Spinal cord (tissue), 10 donors: Measurements from ENCODE around the gene ASCL1. TPM values are rescaled to one million over a fixed set of nuclear protein-coding genes. Genes with fewer than 3 reads are reported as not detected.

Experiments
- DNase-seq, 6 donors: peaks; one replicate each; pipeline versions ENCODE4 v3.0.0 to v3.0.0-alpha.2; 2013 to 2015; ENCODE audit warnings: low spot score in 6 of 6, low read depth in 4 of 6
- H3K27ac ChIP-seq: one replicate; pipeline ENCODE4 v1.5.1; 2013; ENCODE audit warnings: low read depth, low read length, control low read depth
- H3K27me3 ChIP-seq: one replicate; pipeline ENCODE4 v1.6.1; 2013; ENCODE audit warnings: low read length; ENCODE audit not compliant: control insufficient read depth, insufficient read depth
- H3K36me3 ChIP-seq: one replicate; pipeline ENCODE4 v1.6.1; 2013; ENCODE audit warnings: low read length; ENCODE audit not compliant: control insufficient read depth, insufficient read depth
- H3K4me1 ChIP-seq: one replicate; pipeline ENCODE4 v1.6.1; 2013; ENCODE audit warnings: low read length; ENCODE audit not compliant: control insufficient read depth, insufficient read depth
- H3K4me3 ChIP-seq: one replicate; pipeline ENCODE4 v1.5.1; 2013; ENCODE audit warnings: low read depth, low read length, control low read depth
- H3K9me3 ChIP-seq: one replicate; pipeline ENCODE4 v1.6.1; 2013; ENCODE audit warnings: low read length; ENCODE audit not compliant: control insufficient read depth, insufficient read depth
- WGBS: methylation state at CpG from one replicate; pipeline ENCODE4 v1.1.5; 2013; ENCODE audit warnings: missing lambda C conversion rate; ENCODE audit not compliant: insufficient coverage; 5-methylcytosine and 5-hydroxymethylcytosine counted together
- polyA plus RNA-seq, 2 donors: library from polyadenylated mRNA; unstranded; fragments of 120-200 nt; gene quantifications; one replicate each; pipeline ENCODE4 v1.2.1, GENCODE V29; 2013; ENCODE audit not compliant: insufficient read length in 2 of 2
- total RNA-seq, 2 donors: library from RNA; depleted of rRNA in 1 of 2; stranded (reverse); fragments of 120-200 nt in 1 of 2; fragments of >200 nt in 1 of 2; gene quantifications; one replicate each; pipeline versions ENCODE4 v1.2.3 to v1.2.4, GENCODE V29; 2013 to 2014
- donor health status: healthy.

ASCL1 gene
- total and polyA plus RNA-seq, 4 donors = 7.6 to 46.1 (median 23.7) TPM

- Histone ChIP-seq H3K27ac (no peak overlapping the region), H3K4me1 (peaks cover 10% of the 10 kb centered on the region), H3K36me3 (no peaks in the 10 kb centered on the region), H3K9me3 (no peaks in the 10 kb centered on the region), H3K27me3 (no peaks in the 10 kb centered on the region), H3K4me3 (no peak overlapping the region)
- 33% methylated on average over 1 of the region's 4 CpGs for WGBS
- DNase-seq = no peak
These were observed 13.3 kb downstream of the ASCL1 start for GRCh38 chr12:102970780-102971179.

GRCh38 chr12:102971227-102971626 lies 13.8 kb downstream of the ASCL1 start:
- WGBS = no CpG with 5 or more reads among the region's 3 CpGs
- no peak for DNase-seq
- H3K4me3 ChIP-seq = no peak overlapping the region
- H3K4me1 ChIP-seq = peaks cover 6% of the 10 kb centered on the region
- no peaks in the 10 kb centered on the region for H3K9me3 ChIP-seq
- H3K36me3 ChIP-seq = no peaks in the 10 kb centered on the region
- no peak overlapping the region for H3K27ac ChIP-seq
- no peaks in the 10 kb centered on the region for H3K27me3 ChIP-seq

DNA sequence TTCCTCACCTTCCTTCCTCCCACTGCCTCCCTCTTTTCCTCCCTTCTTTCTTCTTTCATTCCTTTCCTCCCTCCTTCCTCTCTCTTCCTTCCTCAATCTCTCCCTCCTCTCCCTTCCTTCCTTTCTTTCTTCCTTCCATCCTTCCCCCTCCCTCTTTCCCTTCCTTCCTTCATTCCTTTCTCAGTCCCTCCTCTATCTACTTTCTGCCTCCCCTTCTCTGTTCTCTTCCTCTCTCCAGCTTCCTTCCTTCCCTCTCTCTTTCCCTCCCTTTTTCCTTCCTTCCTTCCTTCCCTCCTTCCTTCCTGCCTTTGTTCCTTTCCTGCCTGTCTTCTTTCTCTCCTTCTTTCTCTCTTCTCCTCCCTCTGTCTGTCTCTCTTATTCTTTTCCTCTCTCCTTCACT lies 16.1 kb downstream of the ASCL1 start:
- Histone ChIP-seq H3K4me3 (no peak overlapping the region), H3K36me3 (no peaks in the 10 kb centered on the region), H3K27me3 (no peaks in the 10 kb centered on the region), H3K27ac (no peak overlapping the region), H3K4me1 (peaks cover 5% of the 10 kb centered on the region), H3K9me3 (no peaks in the 10 kb centered on the region)
- no peak for DNase-seq

- Histone ChIP-seq H3K27ac (no peak overlapping the region), H3K4me3 (no peak overlapping the region), H3K36me3 (no peaks in the 10 kb centered on the region), H3K9me3 (no peaks in the 10 kb centered on the region), H3K27me3 (no peaks in the 10 kb centered on the region), H3K4me1 (peaks cover 5% of the 10 kb centered on the region)
- 0% methylated on average over 1 of the region's 5 CpGs for WGBS
- DNase-seq = peak in 1 of 6 donors; percentile 45
These were observed 19.3 kb downstream of the ASCL1 start for GRCh38 chr12:102976609-102977280.

GRCh38 chr12:102977945-102978706 lies 20.7 kb downstream of the ASCL1 start:
- Histone ChIP-seq H3K4me1 (peaks cover 5% of the 10 kb centered on the region), H3K27me3 (no peaks in the 10 kb centered on the region), H3K4me3 (no peak overlapping the region), H3K9me3 (no peaks in the 10 kb centered on the region), H3K36me3 (no peaks in the 10 kb centered on the region), H3K27ac (no peak overlapping the region)
- DNase-seq = peak in 2 of 6 donors; percentile 48 to 81
- WGBS = 41% methylated on average over 3 of the region's 16 CpGs

DNA sequence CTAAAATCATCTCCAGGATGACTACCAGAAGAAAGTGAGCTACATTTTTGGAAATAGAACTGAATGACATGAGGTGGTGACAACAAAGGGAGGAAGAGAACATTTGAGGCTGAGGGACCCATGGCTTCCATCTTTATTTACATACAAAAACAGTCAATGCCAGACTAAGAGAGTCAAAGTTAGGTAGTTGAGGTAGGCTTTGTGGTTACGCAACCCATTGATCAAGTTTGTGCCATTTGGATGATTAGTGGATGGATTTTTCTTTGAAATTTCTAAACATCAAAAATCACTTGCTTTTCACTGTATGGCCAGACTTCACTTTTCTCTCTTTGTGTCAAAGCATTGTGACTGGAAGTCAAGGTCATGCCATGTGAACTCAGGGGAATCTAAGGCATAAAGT lies 22.9 kb downstream of the ASCL1 start:
- DNase-seq = no peak
- H3K9me3 ChIP-seq = no peaks in the 10 kb centered on the region
- H3K27me3 ChIP-seq = no peaks in the 10 kb centered on the region
- no peak overlapping the region for H3K27ac ChIP-seq
- no peak overlapping the region for H3K4me3 ChIP-seq
- no CpG with 5 or more reads among the region's 1 CpG for WGBS
- peaks cover 5% of the 10 kb centered on the region for H3K4me1 ChIP-seq
- no peaks in the 10 kb centered on the region for H3K36me3 ChIP-seq

DNA sequence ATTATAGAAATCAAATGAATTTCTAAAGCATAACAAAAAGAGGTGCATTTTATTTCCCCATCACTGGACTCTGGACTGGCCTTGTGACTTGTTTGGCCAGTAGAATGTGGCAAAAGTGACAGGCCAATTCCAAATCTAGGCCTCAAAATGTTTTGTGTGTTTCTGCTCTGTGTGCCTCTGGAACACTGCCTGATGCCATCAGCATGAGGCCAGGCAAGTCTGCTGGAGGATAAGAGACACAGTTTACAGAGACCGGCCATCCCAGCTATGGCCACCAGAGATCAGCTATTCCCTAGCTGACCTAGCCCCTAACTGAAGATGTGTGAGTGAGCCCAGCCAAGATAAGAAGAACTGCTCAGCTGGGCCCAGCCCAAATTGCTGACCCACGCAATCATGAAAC lies 32.9 kb downstream of the ASCL1 start:
- DNase-seq = peak in 2 of 6 donors; percentile 43 to 47
- WGBS = 51% methylated on average over 2 of the region's 2 CpGs
- Histone ChIP-seq H3K4me3 (no peak overlapping the region), H3K9me3 (no peaks in the 10 kb centered on the region), H3K36me3 (no peaks in the 10 kb centered on the region), H3K27me3 (no peaks in the 10 kb centered on the region), H3K27ac (no peak overlapping the region), H3K4me1 (no peaks in the 10 kb centered on the region)

GRCh38 chr12:102992297-102992696 lies 34.8 kb downstream of the ASCL1 start:
- 14% methylated on average over 1 of the region's 5 CpGs for WGBS
- Histone ChIP-seq H3K36me3 (no peaks in the 10 kb centered on the region), H3K9me3 (peaks cover 2% of the 10 kb centered on the region), H3K27ac (no peak overlapping the region), H3K4me3 (no peak overlapping the region), H3K4me1 (no peaks in the 10 kb centered on the region), H3K27me3 (no peaks in the 10 kb centered on the region)
- DNase-seq = no peak

DNA sequence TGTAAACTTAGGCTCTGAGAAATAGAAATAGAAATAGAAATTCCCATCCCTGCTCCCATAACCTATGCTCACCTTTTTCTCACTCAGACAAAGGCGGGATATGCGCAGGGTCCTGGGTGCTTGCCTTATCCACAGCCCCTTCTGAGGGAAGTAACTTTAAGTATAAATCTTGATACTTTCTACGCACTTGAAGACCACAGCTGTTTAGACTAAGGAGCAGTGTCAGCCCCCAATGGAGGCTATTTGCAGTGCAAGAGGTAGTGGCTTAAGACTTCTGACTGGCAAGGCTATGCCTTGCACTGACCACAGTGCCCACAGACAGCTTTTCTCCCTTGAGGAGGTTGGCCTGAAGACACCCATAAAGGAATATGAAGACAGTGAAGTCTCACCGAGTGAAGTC lies 35.2 kb downstream of the ASCL1 start:
- Histone ChIP-seq H3K36me3 (no peaks in the 10 kb centered on the region), H3K27ac (no peak overlapping the region), H3K4me3 (no peak overlapping the region), H3K27me3 (no peaks in the 10 kb centered on the region), H3K4me1 (no peaks in the 10 kb centered on the region), H3K9me3 (peaks cover 2% of the 10 kb centered on the region)
- WGBS = 87% methylated on average over 2 of the region's 4 CpGs
- no peak for DNase-seq

DNA sequence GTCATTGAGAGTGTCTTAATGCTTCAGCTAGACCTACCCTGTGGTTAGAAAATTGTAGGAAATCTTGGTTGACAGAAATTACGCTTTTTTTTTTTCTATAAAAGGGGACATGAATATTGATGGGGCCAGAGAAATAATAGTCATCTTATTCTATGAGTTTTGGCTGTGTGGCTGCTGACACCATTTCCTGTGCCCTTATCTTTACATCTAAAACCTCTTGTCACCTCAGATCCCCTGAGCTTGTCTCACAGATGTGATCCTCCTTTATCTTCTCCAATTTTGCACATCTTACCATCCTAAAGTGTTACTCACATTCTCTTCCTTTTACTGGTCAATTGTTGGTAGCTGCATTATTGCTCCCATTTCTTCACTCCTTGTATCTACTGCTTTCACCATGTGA lies 36.1 kb downstream of the ASCL1 start:
- Histone ChIP-seq H3K4me3 (no peak overlapping the region), H3K27me3 (no peaks in the 10 kb centered on the region), H3K9me3 (peaks cover 9% of the 10 kb centered on the region), H3K4me1 (no peaks in the 10 kb centered on the region), H3K27ac (no peak overlapping the region), H3K36me3 (no peaks in the 10 kb centered on the region)
- no peak for DNase-seq
- WGBS = no CpG with 5 or more reads among the region's 1 CpG
